ENCODE measurements around the gene ZBTB11. TPM values are rescaled to one million over a fixed set of nuclear protein-coding genes. Genes with fewer than 3 reads are reported as not detected.
"Not testable (repeated sequence)": the region's sequence is repeated elsewhere in the genome, so short reads cannot be mapped to it uniquely, and the experiment has no call there.

ZBTB11 gene
- polyA plus RNA-seq, 1 donor, result 25.8 TPM

DNA sequence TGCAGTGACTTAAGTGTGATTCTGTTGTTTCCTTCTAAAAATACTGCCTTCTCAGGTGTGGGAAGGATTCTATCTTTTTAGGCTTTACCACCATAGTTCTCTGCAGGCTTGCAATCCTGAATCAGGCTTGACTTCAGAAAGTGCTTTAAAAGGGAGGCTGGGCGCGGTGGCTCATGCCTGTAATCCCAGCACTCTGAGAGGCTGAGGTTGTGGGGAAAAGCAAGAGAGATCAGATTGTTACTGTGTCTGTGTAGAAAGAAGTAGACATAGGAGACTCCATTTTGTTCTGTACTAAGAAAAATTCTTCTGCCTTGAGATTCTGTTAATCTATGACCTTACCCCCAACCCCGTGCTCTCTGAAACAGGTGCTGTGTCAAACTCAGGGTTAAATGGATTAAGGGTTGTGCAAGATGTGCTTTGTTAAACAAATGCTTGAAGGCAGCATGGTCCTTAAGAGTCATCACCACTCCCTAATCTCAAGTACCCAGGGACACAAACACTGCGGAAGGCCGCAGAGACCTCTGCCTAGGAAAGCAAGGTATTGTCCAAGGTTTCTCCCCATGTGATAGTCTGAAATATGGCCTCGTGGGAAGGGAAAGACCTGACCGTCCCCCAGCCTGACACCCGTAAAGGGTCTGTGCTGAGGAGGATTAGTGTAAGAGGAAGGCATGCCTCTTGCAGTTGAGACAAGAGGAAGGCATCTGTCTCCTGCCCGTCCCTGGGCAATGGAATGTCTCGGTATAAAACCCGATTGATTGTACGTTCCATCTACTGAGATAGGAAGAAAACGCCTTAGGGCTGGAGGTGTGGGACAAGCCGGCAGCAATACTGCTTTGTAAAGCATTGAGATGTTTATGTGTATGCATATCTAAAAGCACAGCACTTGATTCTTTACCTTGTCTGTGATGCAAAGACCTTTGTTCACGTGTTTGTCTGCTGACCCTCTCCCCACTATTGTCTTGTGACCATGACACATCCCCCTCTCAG lies 15.0 kb upstream of the ZBTB11 start:
- DNase-seq, result not testable (repeated sequence)

DNA sequence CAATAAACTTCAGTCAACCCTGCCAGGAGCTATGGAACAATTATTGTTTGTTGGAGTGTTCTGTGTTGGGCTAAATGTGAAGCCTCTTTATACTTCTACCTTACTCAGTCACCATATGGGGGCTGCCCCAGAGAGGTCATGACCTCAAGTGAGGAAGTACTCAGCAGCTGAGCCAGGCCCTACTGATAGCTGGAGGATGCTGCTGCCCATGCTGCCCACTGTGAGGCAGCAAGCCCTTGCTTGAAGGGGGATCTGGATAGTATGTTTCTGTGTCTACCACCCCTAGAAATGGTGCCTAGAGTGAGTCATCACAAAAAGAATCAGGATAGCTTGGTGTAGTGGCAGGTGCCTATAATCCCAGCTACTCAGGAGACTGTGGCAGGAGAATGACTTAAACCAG lies 14.0 kb upstream of the ZBTB11 start:
- DNase-seq, result no peak

DNA sequence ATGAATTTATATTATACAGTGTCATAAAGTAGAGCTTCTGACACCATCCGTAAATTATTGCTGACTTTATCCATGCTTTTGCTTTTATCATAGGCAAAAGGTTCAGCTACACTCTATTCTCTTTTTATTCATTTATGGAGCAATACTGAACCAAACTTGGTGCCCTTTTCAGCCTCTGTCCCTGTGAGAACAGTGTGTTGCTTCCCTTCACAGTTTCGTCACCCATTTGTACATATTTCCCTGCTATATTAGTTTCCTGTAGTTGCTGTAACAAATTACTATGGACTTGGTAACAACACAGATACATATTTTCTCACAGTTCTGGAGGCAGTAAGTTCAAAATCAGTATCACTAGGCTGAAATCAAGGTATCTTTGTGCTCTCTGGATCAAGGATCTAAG lies 12.4 kb upstream of the ZBTB11 start:
- no peak for DNase-seq

DNA sequence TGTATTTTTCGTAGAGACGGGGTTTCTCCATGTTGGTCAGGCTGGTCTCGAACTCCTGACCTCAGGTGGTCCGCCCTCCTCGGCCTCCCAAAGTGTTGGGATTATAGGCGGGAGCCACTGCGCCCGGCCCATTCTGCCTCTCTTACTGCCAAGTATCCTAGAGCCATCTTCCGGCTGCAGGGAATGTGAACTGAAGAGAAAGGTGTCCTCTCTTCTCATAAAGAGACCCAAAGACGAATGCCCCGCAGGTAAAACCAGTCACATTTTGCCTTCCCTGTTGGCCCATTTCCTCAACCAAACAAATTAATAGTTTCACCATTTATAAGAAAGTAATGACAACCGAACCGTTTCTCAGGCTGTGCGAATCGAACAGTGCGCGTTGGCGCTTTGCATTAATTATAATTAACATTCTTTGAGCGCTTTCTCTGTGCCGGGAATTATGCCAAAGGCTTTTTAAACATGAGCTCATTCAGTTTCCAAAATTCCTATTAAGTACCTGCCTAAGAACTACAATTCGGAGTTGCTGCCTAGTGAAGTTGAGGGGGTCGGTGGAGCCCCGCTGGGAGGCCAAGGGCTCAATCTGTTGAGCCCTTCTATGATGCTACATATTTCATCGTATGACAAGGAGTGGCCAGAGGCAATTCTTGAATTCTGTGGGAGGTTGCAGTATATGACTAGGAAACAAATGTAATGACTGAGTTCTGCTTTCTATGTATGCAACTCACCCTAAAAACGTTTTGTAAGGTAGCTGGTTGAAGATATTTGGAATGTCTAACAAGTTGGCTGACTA lies 10.4 kb upstream of the ZBTB11 start:
- no peak for DNase-seq

DNA sequence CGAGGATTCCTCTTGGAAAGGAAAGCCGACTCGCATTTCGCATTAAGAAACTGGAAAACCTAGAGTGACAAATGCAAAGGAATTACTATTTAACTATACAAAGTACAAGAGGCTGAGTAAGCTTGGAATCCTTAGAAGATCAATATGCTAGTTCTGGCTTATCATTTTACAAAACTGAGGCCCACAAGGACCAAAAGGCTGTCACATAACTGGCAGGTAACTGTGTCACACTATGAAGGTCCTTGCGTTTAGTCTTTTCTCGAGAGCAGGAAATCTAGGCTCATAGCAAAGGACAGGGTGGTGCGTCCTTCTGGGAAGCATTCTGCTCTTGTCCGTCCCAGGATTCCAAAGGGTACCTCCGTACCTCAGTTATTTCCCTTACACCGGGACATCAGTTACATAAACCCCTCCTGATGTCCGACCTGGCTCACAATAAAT lies 9.0 kb upstream of the ZBTB11 start:
- DNase-seq, result no peak

DNA sequence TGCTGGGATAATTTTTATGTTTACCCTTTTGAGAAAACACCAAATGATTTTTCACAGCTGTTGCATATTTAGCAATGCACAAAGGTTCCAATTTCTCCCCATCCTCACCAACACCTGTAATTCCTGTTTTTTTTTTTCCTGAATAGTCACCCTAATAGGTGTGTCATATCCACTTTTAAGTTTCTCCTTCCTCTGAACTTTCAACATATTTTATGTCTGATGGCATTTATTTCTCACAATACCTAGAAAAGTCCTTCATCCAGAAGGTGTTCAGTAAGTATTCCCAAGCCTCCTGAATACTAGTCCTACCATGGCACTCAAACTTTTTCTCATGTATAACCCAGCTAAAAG lies 8.1 kb upstream of the ZBTB11 start:
- DNase-seq, result no peak

DNA sequence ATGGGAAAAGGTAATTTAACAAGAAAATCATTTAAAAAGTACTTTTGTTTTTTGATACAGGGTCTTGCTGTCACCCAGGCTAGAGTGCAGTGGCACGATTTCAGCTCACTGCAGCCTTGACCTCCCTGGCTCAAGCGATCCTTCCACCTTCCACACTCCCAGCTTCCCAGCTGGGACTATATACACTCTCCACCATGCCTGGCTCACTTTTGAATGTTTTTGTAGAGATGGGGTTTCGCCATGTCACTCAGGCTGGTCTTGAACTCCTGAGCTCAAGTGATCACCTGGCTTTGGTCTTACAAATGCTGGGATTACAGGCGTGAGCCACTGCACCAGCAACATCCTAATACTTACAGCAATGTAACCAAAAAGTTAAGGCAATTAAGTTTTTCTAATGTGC lies 3.5 kb upstream of the ZBTB11 start:
- DNase-seq, result no peak

DNA sequence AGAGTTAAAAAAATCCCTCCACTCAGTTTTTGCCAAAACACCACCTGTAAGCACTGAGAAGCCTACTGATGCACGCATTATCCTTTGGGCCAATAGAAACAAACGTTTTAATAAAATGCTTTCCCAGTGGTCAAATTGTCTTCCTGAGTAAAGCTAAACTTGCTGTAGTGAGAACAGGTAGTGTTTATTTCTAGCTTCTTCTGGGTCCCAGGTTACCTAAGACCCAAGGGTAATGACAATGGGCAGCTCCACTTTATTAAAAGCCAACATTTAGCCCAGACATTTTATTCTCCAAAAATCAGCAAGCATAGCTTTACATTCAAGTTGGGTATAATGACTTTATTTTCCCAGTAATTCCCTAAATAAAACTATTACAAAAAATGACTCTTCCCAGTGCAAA lies 1.9 kb upstream of the ZBTB11 start:
- not testable (repeated sequence) for DNase-seq

DNA sequence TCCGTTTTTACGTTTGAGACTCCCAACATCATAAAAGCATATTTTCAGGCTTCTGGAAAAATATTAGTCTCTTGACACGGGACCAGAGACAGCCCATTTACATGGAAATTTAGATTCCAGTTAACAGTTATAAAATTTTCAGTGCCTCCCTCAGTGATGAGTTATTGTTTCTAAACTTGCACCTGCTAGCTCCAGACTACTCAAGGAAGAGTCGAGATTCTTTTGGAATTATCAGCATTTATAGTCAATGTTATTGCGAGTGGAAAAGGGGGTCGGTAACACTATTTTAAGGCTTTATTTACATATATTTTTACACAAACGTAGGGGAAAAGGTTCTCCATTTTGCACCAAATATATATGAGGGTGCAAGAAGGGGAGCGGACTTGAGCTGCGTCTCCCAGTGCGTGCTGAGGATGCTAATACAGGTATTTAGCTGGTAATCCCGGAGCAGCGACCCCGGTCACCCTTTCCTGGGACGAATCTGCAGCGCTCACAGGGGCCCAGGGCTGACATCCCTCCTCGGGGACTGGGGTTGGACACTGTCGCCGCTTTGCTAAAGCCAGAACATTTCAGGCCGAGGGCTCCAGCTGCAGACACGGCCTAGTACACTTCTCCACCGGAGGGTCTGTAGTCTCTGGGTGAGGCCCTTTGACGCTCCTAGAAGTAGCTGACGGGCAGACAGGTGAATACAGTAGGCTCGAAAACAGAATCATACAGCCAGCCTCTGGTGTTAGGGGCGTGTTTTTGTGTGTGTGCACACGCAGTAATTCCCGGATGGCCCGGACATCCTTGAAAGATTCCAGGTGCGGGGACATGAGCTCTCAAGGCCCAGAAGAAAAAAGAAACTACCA lies 729 bp upstream of the ZBTB11 start:
- no peak for DNase-seq

DNA sequence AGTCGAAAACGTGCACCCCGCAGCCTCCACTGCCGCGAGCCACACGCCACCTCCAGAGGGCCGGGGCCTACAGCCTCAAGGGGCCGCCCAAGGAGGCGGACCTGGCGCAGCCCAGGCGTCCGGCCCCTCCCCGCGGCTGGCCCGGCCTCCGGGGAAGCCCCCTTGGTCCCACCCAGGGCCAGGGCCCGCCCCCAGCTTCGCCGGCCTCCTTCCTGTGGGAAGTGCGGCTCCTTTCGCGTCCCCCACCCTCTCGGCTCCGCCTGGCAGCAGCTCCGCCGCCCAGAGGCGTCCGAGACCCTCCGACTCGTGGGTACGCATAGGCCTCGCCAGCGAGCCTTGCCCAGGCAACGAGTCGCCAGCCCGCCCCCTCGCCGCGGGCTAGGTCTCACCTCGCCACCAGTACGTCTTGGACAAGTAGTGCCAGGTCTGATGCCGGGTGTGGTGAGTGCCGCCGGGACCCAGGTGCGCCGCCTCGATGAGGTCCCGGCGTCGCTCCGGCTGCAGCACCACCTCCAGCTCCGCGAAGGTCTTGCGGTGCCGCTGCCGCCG lies 642 bp downstream of the ZBTB11 start:
- peak; percentile 96 for DNase-seq

DNA sequence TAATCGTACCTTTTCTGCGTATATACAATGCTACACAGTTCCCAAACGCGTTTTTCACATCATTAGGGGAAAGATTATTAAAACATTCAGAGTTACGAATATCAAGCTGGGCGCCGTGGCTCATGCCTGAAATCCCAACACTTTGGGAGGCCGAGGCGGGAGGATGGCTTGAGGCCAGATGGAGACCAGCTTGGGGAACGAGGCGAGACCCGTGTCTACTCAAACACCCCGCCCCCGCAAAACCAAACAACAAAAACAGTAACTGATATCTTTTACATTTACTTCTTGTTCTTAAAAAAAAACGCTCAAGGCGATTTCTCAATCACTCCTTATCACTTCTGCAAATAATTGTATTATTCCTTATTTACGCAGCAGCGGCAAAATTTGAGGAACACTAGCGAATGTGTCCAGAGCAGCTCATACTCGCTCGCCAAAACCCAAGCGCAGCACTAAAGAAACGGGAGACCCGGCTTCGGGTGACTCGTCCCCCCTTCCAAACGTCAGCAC lies 1.2 kb downstream of the ZBTB11 start:
- DNase-seq, result no peak

DNA sequence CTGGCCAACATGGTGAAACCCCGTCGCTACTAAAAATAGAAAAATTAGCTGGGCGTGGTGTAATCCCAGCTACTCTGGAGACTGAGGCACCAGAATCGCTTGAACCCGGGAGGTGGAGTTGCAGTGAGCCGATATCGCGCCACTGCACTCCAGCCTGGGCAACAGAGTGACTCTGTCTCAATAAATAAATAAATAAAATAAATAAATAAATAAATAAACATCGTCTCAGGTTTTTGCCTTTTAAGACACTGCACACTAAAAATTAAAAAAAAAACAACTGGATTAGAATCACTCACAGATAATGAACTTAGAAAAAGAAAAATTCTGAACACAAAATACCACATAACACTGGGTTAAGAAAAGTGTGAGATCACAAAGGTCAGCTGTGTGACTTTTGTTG lies 2.4 kb downstream of the ZBTB11 start:
- DNase-seq, result no peak

DNA sequence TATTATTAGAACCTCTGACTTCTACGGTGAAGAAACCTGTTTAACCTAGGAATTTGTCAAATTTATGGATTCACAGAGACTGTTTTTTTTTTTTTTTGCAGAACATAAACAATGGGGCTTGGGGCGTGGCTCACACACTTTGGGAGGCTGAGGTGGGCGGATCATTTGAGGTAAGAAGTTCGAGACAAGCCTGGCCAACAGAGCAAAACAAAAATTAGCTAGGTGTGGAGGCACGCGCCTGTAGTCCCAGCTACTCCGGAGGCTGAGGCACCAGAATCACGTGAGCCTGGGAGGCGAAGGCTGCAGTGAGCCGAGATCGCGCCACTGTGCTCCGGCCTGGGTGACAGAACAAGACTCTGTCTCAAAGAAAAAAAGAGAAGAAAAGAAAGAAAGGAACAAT lies 3.0 kb downstream of the ZBTB11 start:
- DNase-seq, result no peak

DNA sequence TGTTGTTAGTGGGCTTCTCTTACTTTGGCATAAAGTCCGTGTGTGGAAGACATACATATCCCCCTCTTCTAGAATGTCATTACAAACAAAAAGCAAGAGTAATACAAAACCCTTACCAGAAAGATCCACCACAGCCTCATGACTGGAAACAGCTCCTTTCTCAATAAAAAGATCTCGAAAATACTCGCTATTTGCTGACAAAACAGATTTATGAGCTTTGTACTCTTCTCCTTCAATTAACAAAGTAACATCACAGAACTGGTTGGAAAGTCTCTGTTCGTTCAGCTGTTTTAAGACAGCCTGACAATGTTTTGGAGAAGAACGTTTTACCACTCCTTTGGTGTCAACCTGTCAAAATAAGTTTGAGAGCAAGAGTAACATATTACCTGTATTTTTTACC lies 5.9 kb downstream of the ZBTB11 start:
- no peak for DNase-seq

DNA sequence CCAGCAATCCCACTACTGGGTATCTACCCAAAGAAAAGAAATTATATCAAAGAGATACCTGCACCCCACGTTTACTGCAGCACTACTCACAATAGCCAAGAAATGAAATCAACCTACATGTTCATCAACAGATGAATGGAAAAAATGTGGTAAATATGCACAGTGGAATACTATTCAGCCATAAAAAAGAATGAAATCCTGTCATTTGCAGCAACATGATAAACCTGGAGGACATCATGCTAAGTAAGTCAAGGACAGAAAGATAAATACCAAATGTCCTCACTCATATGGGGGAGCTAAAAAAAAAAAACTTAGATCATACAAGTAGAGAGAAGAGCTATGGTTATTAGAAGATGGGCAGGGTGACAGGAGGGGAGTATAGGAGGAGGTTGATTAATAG lies 9.1 kb downstream of the ZBTB11 start:
- DNase-seq, result no peak

DNA sequence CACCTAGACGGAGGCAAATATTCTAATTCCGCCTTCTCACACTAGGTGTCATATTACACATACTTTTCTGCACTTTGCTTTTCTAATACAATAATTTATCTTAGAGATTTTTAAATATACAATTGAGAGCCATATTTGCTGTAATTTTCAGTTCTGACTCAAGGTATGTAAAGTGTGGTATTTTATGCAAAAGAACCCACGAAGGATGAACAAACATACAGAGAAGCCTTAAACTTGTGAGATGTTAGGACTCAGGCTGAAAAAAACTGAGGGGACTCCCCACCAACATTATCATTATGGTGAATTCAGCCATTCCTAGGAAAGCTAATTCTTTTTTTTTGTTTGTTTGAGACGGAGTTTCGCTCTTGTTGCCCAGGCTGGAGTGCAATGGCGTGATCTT lies 9.6 kb downstream of the ZBTB11 start:
- no peak for DNase-seq

DNA sequence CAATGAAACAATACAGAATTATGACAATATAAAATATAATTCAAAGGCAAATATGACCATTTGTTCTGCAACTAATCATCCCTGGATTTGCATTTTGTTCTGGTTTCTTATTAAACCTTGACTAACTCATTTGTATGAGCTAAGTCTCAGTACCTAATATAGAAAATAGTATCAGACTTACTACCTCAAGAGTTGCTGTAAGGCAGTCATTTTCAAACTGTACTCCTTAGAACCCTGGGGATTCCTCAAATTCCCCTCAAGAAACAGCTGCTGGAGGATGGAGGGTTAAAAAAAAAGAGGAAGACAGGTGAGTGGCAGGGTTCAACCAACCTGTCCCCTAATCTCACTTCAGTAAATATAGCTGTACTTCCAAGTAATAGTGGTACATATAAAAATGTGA lies 11.1 kb downstream of the ZBTB11 start:
- no peak for DNase-seq

DNA sequence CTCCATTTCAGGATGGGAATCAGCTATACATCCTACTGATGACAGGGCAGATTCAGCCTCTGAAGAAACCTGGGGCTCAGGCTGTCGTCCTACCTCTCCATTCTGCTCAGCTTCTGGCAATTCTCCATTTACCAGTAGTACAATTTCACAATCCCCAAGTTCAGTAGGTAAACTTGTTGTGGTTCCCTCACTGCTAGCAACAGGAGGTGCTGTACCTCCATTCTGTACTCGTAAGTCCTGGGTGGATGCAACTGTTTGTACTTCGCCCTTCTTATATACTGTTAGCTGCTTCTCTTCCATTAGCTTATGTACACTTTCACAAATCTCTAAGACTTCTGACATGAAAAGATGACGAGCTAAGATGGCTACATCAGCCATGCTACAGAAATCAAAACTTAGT lies 11.6 kb downstream of the ZBTB11 start:
- DNase-seq, result no peak

DNA sequence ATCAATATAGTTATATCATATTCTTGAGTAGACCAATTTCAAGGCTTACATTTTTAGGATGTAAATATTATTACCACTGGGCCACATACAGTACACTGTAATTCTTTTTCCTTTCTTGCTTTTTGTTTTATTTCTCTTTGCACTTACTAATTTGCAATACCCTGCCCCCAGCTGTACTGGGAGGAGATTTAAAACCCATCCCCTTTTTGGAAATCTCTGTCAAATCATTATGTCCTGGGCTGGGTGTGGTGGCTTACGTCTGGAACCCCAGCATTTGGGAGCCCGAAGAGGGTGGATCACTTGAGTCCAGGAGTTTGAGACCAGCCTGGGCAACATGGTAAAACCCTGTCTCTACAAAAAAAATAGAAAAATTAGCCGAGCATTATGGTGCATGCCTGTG lies 16.2 kb downstream of the ZBTB11 start:
- DNase-seq, result no peak

DNA sequence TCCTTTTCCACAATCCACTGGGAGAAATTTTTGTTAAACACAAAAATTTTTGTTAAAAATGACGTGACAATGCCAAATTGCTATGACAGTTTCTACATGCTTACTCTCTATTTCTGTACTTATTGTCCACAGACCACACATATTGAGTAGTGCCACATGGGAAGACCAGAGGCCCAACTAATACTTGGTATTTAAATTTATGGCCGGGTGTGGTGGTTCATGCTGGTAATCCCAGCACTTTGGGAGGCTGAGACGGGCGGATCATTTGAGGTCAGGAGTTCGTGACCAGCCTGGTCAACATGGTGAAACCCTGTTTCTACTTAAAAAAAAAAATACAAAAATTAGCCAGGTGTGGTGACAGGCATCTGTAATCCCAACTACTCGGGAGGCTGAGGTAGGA lies 20.3 kb downstream of the ZBTB11 start:
- no peak for DNase-seq

DNA sequence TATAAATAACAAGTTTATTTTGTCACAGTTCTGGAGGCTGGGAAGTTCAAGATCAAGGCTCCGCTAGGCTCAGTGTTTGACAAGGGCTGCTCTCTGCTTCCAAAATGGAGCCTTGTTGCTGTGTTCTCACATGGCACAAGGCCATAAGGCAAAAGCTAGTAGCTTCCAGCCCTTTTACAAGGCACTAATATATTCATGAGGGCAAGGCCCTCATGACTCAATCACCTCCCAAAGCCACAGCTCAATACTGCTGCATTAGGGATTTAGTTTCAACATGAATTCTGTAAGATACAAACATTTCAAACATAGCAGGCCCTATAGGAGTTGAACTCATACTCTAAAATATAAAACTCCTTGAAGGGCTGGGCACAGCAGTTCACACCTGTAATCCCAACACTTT lies 30.2 kb downstream of the ZBTB11 start:
- DNase-seq, result no peak

All from left kidney (tissue), 2 donors.